ENCODE data around the gene TNS2. TPM values are rescaled to one million over a fixed set of nuclear protein-coding genes. Genes with fewer than 3 reads are reported as not detected.

TNS2 gene
- total RNA-seq, 1 donor from 2014 or later = 15.4 TPM

- DNase-seq (ENCODE audit: low read depth) (no peak), FAIRE-seq (no peak)
- peaks cover 3% of the 10 kb centered on the region for H3K36me3 ChIP-seq (ENCODE audit: insufficient read depth, low read length)
- peaks cover 35% of the 10 kb centered on the region for H3K4me1 ChIP-seq (ENCODE audit: insufficient read depth, low read length)
- H3K4me3 ChIP-seq (ENCODE audit: insufficient read depth, low read depth, low read length) = peak overlapping the region; percentile 100
- peaks cover 26% of the 10 kb centered on the region for H3K4me1 Mint-ChIP-seq (ENCODE audit: low read depth, unreplicated experiment)
- TF ChIP-seq EZH2 (IDR thresholded peaks at IDR 0.05; ENCODE audit: insufficient read depth, low read length) = no peak
- TF ChIP-seq CTCF (IDR thresholded peaks at IDR 0.05; ENCODE audit: insufficient read depth, low read depth, low read length) = no peak
- peak overlapping the region; percentile 99 for H3K9ac ChIP-seq (ENCODE audit: low read length)
- H3K9me3 Mint-ChIP-seq (ENCODE audit: unreplicated experiment) = peaks cover 2% of the 10 kb centered on the region
- H3K4me2 ChIP-seq (ENCODE audit: low read length) = peak overlapping the region; percentile 96
- peaks cover 35% of the 10 kb centered on the region for H4K20me1 ChIP-seq (ENCODE audit: insufficient read depth, low read length)
- H3K9me3 ChIP-seq (ENCODE audit: insufficient read depth, low read depth, low read length) = no peaks in the 10 kb centered on the region
- peaks cover 50% of the 10 kb centered on the region for H3K79me2 ChIP-seq (ENCODE audit: insufficient read depth, low read length)
- H3K27ac Mint-ChIP-seq (ENCODE audit: unreplicated experiment) = peak overlapping the region; percentile 99
- peaks cover 2% of the 10 kb centered on the region for H3K36me3 Mint-ChIP-seq (ENCODE audit: low read depth, unreplicated experiment)
- no peaks in the 10 kb centered on the region for H3K27me3 ChIP-seq (ENCODE audit: insufficient read depth, low read length)
- H3K4me3 Mint-ChIP-seq (ENCODE audit: unreplicated experiment) = peak overlapping the region; percentile 95
- no peaks in the 10 kb centered on the region for H3K27me3 Mint-ChIP-seq (ENCODE audit: low read depth, unreplicated experiment)
- peak overlapping the region; percentile 79 for H3K27ac ChIP-seq (ENCODE audit: low read depth, low read length)
- peak overlapping the region; percentile 85 for H2AFZ ChIP-seq (ENCODE audit: low read depth, low read length)
These were observed 44.5 kb upstream of the TNS2 start for GRCh38 chr12:53005215-53005985.

GRCh38 chr12:53005986-53006809 lies 43.7 kb upstream of the TNS2 start, which contains the start of gene EIF4B:
EIF4B (plus strand) TSS chr12:53006456; CDS start chr12:53006484, 28 bp downstream.
- DNase-seq (ENCODE audit: low read depth) = peak; percentile 99
- H3K27me3 Mint-ChIP-seq (ENCODE audit: low read depth, unreplicated experiment) = no peaks in the 10 kb centered on the region
- Histone ChIP-seq H3K4me3 (ENCODE audit: insufficient read depth, low read depth, low read length) (peak within 1 kb of the TSS; percentile 100), H3K4me1 (ENCODE audit: insufficient read depth, low read length) (peaks cover 35% of the 10 kb centered on the region), H3K79me2 (ENCODE audit: insufficient read depth, low read length) (peaks cover 58% of the 10 kb centered on the region), H3K4me2 (ENCODE audit: low read length) (peak within 1 kb of the TSS; percentile 99), H2AFZ (ENCODE audit: low read depth, low read length) (peak within 1 kb of the TSS; percentile 85), H4K20me1 (ENCODE audit: insufficient read depth, low read length) (peaks cover 43% of the 10 kb centered on the region), H3K36me3 (ENCODE audit: insufficient read depth, low read length) (peaks cover 3% of the 10 kb centered on the region), H3K9me3 (ENCODE audit: insufficient read depth, low read depth, low read length) (no peaks in the 10 kb centered on the region), H3K9ac (ENCODE audit: low read length) (peak within 1 kb of the TSS; percentile 99), H3K27ac (ENCODE audit: low read depth, low read length) (peak within 1 kb of the TSS; percentile 98), H3K27me3 (ENCODE audit: insufficient read depth, low read length) (no peaks in the 10 kb centered on the region)
- H3K36me3 Mint-ChIP-seq (ENCODE audit: low read depth, unreplicated experiment) = peaks cover 2% of the 10 kb centered on the region
- peak within 1 kb of the TSS; percentile 95 for H3K4me3 Mint-ChIP-seq (ENCODE audit: unreplicated experiment)
- FAIRE-seq = no peak
- peaks cover 27% of the 10 kb centered on the region for H3K4me1 Mint-ChIP-seq (ENCODE audit: low read depth, unreplicated experiment)
- peaks cover 2% of the 10 kb centered on the region for H3K9me3 Mint-ChIP-seq (ENCODE audit: unreplicated experiment)
- TF ChIP-seq CTCF (IDR thresholded peaks at IDR 0.05; ENCODE audit: insufficient read depth, low read depth, low read length) (no peak), EZH2 (IDR thresholded peaks at IDR 0.05; ENCODE audit: insufficient read depth, low read length) (no peak)
- peak within 1 kb of the TSS; percentile 99 for H3K27ac Mint-ChIP-seq (ENCODE audit: unreplicated experiment)

All from astrocyte (in vitro differentiated cells and primary cell).